Cerebellar cortex (tissue), 1 donor: Measurements from ENCODE around the gene FHOD3.

Source experiments
- DNase-seq: peaks from one replicate; pipeline ENCODE4 v3.0.0-alpha.2; 2015; ENCODE audit warnings: low spot score

The FHOD3 gene

DNA sequence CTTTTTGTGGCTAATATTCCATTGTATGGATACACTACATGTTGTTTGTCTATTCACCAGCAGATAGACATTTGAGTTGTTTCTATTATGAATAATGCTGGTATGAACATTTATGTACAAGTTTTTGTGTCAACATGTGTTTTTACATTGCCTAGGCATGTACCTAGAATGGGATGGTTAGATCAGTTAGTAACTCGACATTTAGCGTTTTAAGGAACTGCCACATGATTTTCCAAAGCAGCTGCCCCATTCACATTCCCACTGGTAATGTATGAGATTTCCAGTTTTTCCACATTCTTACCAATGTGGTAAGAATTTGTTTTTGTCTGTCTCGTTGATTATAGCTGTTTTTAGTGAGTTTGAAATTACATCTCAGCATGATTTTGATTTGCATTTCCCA, 112.8 kb downstream of the FHOD3 start:
- no peak for DNase-seq

DNA sequence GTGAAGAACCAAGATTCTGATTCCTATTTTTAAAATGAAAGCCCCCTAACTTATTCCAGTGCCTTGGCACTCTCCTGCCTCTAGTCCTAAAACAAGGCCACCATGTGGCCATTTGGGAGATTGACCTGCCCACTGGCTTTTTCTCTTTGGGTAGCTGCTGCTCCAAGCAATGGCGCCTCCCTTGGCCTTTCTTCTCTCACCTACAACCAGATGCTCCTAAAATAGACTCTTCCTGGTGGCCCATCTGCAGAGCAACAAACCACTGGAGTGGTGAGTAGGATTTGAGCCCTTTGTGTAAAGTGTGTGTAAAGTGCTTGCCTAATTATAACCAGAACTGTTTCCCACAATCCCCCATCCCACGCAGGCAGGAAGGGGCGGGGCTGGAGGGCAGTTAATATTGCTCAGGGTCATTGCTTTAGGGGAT, 114.2 kb downstream of the FHOD3 start:
- peak; percentile 16 for DNase-seq

DNA sequence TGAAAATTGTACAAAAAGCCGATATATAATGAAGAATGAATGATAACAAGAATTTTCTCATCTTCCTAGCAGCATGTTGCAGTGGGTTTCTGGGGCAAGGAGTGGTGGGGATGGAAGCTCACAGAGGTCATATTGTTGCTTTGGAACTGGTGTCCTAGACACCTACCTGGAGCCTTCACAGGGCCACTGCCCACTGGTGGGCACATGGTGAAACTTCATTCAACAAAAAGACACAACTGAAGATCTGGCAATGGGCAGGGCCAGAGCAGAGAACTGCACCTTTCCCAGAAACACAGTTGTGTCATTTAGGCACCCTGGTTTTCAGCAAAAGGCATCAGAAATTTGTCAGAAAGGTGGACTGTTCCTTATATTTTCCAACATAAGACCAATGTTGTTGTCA, 115.3 kb downstream of the FHOD3 start:
- DNase-seq = no peak

DNA sequence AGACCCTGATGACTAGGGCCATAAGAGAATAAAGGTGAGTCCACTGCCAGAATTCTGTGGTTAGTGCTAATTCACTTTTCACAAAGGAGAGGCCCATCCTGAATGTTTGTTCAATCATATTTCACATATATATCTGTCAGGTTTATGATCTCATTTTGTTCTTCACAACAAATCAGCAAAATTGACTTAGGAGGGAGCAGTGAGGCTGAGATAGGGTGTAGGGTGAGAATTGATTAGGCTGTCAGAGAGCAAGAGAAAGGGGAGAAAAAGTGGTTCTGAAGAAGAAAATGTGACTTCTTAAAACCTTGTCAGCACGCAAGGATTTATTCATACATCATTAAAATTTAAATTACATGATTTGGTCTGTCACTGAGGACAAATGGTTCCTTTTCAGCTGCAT, 117.7 kb downstream of the FHOD3 start:
- no peak for DNase-seq

DNA sequence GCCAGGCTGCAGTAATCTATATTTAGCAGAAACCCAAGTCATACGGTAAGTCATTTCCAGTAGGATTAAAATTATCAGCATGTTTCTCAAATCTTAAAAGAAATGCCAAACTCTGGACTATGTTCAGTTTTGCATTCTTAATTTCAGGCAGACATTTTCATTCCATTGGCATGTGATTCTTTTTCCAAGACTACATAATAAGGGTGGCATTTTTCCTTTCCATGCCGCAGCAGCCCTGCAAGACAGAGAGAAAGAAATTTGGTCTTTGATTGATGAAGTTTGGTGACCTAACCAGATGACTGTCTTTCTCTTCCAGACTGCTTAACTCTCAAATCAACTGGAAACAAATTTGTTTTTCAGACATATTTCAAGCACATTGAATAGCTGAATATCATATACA, 118.1 kb downstream of the FHOD3 start:
- DNase-seq = no peak

DNA sequence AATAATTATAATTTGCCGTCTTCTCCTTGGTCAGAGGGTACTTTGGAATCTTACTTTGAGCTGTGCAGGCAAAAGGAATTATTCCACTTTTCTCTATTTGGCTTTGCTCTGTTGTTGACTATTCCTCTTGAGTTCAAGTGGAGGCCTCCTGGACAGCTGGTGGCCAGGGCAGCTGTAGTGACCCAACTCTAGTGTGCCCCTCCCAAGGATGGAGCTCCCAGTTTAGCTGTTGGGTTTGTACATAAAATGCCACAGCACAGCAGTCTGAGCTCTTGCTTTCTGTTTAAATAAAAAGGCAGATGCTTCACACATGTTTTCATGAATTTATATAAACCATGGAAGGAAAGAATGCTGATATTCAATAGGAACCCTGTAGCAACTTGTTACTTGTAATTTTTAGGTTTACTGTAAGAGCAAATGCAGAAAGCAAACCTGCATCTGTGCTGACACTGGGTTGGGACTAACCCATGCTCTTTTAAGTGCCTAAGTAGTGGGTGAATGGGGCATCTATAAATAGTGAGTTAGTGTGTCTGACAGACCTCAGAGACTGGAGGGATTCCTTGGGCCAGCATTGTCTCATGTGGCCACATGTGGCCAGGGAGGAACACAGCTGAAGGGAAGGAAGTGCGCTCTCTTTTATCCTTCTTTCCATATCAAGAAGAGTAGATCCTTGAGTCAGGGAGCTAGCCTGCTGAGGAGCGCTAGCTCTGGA, 121.8 kb downstream of the FHOD3 start:
- no peak for DNase-seq

DNA sequence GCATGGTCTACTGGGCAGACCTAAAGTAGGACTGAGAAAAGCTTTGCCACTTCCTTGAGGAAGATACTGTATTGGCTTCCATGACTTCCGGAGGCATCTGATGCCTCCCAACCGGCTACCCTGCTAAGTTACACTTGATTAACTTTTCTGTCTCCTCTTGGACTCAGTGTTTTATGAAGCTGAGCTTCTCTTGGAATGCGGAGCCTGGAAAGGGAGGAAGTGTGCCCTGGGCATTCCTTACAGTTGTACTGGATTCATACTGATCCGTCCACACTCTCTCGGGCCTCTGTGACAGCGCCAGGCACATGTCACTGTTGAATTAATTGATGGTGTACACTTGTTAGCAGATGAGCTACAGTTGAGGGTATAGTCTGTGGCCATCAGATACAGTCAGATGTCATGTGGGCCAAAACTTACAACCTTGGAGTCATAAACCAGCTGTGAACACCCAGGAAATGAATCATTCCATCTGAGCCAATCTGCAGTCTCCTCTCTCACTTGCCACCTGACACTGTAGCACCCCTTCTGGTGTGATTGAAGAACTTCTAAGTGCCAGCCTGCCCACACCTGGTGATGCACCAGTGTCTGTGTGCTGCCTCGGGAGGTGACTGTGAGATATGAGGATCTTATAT, 122.5 kb downstream of the FHOD3 start:
- no peak for DNase-seq

DNA sequence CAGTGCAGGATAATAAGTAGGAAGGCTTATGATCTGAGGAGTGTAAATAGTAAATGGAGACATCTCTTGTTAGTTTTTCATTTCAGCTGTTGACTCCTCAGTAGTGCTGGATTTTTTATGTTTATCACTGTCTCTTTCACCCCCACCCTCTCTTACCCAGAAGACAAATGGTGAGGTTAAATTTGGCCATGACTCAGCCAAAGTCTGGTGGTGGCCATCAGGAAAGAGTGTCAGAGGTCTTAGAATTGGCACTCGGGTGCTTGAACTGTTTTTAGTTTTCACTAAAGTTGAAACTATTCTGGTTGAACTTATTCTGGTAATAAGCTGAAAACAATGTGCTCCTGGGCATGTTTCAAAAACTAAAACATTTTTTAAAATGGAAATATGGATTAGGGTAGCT, 123.3 kb downstream of the FHOD3 start:
- no peak for DNase-seq

DNA sequence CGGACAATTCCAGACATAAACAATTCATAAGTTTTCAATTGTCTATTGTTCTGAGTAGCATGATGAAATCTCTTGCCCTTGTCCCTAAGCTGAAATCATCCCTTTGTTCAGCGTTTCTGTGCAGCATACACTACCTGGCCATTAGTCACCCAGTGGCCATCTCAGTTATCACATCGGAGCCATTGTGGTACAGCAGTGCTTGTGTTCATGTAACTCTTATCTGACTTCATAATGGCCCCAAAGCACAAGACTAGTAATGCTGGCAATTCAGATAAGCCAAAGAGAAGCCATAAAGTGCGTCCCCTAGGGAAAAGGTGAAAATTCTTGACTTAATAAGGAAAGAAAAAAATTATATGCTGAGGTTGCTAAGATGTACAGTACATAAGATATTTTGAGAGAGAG, 127.2 kb downstream of the FHOD3 start:
- no peak for DNase-seq

DNA sequence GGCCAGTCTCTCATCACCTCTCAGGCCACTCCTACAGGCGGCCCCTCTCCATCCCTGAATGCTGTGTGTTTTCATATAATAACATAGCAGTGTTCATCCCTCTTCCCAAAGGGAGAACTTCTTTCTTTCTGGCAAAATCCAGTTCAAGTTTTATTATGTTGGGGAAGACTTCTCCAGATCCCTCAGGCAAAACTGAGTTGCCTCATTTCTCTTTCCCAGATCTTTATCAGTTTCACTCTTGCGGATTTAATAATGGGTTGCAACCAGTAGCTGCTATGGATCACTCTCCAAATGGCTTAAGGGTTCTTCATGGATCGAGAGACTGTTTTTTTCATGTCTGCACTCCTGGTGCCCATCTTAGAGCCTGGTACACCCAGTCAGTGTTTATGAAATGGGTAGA, 129.9 kb downstream of the FHOD3 start:
- no peak for DNase-seq

DNA sequence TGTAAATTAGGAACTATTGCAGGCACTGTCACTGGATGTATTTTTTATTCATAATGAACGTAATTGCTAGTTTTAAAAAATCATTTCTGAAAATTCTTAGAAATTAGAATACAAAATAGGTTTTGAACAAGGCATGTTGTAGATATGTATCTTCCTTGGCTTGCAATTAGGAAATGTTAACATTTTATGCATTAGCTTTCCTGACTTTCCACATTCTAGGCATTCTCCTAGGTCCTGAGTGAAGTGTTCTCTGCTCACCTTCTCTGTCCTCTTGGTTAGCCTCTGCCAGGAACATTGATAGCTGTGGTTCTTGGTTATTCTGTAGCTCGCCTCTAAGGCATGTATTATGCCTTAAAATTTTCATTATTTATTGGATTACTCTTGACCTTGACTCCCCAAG, 130.3 kb downstream of the FHOD3 start:
- no peak for DNase-seq

DNA sequence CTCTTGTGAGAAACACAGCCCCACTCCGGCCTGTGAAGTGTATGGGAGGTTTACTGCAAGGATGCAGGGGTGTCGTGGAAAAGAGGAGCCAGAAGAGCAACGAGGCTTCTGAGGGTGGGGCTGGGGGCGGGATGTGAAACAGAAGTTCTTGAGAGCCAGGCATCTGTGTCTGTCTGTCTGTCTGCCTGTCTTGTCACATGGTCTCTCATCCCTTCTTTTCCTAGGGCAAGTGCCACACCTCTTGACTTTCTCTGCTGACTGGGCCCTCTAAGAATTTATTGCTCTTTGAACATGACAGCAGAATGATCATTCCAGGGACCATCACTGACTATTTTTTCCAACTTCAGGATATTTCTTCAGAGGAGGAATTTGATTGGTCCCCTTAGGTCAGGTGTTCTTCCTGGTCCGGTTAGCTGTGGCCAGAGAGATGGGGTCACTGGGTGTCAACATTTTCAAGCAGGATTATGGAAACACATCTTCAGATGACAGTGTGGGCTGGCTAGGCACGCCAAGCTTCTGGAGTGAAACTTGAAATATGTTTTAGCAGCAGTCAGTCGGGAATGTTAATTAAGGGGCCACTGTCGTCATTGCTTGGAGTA, 131.0 kb downstream of the FHOD3 start:
- DNase-seq = no peak

DNA sequence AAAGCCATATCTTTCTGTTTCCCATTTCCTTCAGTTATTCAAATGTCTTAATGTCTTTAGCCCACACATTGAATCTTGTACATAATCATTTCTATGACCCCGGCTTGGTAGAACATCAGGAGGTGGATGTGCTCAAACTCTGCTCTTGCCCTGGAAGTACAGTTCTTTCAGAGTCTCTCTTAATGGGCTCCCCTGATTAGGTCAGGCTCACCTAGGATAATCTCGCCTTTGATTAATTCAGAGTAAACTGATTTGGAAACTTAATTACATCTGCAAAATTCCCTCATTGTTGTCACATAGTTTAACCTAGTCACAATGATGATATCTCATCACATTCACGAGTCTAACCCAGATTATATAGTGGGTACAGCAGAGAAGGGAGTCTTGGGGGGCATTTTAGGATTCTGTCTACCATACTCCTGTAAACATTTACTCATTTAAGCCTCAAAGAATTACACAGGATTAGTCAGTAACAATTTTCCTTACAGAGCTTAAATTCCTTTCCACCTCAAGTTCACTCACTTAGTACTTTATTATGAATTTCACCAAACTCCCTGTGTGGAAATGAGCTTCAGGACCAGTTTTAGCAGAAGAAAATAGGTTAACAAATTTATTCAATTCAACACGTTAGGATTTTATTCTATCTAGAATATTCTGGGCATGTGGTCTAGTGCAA, 135.5 kb downstream of the FHOD3 start:
- no peak for DNase-seq

DNA sequence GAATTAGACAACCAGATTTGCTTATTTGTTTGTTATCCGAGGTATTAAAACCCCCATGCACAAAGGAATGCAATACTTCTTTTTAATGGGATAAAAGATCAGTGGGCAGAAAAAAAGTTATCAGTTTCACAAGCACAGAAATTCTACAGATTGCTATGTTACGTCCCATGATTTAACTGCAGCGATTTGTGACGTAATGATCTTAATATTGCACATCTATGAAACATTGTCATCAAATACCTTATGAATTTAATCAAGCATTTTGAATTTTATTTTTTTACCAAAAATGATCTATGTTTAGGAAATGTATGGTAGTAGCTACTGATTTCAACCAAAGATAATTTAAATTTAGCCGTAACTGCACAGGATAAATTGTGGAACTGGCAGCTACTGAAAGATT, 138.9 kb downstream of the FHOD3 start:
- no peak for DNase-seq

DNA sequence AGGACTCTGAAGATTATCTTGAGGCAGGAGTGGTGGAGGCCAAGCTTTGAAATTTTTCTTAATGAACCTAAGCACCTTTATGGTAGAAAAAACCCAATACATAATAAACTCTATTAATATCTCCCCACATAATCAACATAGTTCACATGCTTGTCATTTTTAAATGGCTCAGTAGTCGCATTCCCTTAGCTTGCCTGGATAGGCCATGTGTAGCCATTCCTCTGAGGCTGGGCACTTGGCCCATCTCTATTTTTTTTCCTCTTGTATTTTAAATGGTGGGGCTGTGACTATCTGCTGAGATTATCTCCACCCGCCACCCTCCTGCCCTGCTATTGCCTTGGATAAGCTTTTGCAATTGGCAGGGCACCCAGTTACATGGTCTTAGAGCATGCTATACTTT, 143.1 kb downstream of the FHOD3 start:
- no peak for DNase-seq

DNA sequence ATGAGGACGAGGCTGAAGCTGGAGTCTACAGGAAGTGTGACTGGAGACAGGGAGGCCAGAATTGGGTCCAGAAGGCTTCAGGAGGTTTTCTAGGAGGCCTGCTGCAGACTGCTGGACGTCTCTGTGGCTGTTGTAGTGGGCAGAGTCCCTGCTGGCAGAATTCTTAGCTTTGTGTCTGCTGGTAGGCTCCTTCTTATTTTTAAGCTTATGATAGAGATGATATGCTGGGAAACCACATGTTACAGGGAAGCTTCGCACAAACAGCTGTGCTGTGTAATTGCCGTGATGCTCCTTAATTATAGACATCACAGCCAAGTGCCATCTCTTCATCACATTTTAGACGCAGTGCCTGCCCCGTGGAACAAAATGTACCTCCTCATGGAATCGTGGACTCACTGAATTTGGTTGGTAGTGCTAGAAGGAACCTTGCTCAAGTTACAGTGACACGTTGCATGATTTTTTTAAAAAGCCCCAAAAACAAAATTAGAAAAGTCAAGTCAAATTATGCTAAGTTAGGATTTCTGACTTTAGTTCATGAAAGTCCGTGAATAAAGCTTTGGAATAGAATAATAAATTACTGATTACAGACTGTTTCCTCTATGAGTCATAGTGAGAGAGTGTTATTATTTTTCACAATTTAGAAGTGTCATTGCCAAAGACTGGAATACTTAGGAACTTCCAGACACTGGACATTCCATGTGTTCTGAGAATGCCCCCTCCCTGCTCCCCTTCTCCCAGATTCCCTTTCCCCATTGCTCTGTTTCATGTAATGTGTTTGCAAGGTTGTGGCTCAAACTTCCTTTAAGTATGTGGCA, 144.1 kb downstream of the FHOD3 start:
- no peak for DNase-seq

DNA sequence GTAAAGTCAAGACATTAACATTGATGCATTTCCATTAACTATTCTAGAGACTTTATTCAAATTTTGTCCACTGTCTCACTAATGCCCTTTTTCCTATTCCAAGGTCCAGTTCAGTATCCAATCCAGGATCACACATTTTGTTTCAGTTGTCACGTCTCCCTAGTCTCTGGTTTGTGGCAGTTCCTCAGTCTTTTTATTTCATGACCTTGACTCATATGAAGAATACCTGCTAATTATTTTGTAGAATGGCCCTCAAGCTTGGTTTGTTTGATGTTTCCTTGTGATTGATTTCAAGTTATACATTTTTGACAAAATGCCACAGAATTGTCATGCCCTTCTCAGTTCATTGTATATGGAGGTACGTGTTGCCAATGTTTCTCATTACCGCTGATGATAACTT, 145.2 kb downstream of the FHOD3 start:
- DNase-seq = no peak

DNA sequence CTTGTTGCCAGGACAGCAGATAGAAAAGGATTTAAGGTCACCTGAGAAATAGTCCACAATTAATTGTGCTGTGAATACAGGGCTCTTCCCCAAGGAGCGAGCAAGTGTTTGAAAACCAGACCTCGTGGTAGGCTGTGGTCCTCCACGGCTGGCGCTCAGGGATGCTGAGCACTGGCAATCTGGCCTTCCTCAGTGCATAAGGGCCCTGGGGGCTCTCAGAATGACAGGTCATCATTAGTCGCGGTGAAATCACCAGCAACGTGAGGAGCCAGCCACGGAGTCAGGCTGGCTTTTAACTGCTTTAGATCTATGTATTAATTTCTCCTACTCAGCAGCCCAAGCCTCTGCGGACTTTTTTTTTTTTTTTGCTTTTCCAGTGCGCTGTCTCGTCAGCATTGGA, 148.5 kb downstream of the FHOD3 start:
- no peak for DNase-seq

DNA sequence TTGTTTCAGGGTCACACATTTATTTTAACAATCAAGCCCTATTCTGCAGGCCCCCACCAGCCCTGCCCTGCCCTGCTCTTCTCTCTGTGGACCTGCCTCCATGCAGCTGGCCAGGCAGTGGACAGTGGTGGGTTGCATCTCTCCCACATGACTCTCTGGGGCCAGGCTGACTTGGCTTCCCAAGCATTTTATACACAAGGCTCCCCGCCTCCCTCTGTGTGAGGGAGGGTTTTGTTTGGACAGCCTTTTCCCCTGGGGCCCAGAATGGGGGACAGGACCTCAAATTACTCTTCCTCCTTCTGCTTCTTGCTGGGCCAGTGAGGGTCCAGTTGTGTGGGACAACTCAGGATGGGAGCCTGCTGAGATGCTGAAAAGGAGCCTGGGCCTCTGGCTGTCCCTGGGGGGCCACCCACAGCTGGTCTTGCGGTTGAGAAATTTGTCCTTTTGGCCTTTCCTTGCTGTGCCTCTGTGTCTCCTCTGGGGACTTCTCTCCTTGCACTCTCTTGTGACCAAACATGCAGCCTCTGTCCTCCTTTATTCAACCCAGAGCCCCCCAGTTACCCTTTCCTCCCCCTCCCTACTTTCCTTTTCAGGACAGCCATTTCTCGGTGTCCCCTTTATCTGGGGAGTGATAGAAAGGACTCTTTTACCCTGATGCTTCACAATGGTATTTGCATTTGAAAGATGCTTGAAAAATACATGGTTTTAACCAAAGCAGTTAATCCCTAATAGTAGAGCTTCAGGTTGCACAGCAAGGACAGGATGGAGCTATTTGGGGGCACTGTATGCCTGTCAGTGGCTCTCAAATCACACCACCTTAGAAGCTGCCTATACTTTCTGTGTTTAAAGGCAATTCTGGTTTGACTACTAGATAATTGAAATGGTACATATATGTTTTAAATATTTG, 151.1 kb downstream of the FHOD3 start:
- no peak for DNase-seq

DNA sequence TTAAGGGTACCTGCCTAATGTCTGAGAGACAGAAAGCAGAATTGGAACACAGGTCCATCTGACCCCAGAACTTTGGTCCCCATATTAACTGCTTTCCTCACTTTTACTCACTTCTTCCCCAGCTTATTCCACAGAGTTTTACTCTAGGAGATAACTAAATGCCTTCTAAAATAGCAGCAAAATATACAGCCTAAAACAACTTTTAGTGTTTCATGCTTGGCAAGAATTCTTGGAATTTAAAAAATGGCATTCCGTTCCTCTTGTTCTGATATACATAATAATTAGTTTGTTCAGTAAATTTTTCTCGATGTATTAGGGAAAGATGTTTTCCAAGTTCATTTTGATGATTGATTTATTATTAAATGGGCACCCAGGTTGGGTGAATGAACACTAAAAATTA, 151.9 kb downstream of the FHOD3 start:
- no peak for DNase-seq

DNA sequence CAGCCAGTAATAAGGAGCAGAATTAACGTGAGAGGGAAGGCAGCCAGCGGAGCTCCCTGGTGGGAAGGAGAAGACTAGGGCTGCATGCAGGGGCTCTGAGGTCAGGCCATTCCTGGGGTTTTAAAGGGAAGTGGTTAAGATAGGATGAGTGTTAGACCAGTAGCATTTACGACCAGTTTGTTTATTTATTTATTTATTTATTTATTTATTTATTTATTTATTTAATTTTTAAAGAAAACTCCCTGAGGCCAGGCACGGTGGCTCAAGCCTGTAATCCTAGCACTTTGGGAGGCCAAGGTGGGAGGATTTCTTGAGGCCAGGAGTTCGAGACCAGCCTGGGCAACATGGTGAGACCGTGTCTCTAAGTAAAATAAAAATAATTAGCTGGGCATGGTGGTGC, 152.8 kb downstream of the FHOD3 start:
- DNase-seq = no peak
